ENCODE data around the gene IQUB.
"Not testable (repeated sequence)": the region's sequence is repeated elsewhere in the genome, so short reads cannot be mapped to it uniquely, and the experiment has no call there.

Gene IQUB

DNA sequence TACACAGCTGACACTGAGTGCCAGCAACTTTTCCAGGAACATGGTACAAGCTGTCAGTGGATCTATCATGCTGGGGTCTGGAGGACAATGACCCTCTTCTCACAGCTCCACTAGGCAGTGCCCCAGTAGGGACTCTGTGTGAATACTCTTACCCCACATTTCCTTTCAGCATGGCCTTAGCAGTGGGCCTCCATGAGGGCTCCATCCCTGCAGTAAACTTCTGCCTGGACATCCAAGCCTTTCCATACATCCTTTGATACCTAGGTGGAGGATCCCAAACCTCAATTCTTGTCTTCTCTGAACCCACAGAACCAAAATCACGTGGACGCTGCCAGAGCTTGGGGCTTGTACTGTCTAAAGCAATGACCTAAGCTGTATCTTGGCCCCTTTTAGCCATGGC is 116.8 kb downstream of the IQUB start:
- Histone ChIP-seq H3F3A (ENCODE audit: low read depth) (no peaks in the 10 kb centered on the region), H3K9me3 (ENCODE audit: insufficient read depth, low read depth, low read length) (peaks cover 9% of the 10 kb centered on the region; the same call in 1 of the 2 replicates), H4K20me1 (ENCODE audit: insufficient read depth, low read length, poor library complexity, severe bottlenecking) (no peaks in the 10 kb centered on the region), H3K4me1 (ENCODE audit: insufficient read depth, low read length, poor library complexity, severe bottlenecking) (no peaks in the 10 kb centered on the region), H3K4me2 (ENCODE audit: low read depth, low read length, poor library complexity, severe bottlenecking) (no peak overlapping the region), H3K9me2 (replicated peaks; ENCODE audit: low read depth, low read length) (no peaks in the 10 kb centered on the region), H3K36me3 (ENCODE audit: insufficient read depth, low read length) (no peaks in the 10 kb centered on the region), H2AFZ (ENCODE audit: low read length) (no peak overlapping the region), H3K79me2 (ENCODE audit: insufficient read depth, low read length) (no peaks in the 10 kb centered on the region), H3K27me3 (ENCODE audit: insufficient read depth, low read length, poor library complexity, severe bottlenecking) (no peaks in the 10 kb centered on the region), H3K9ac (ENCODE audit: low read depth, low read length, poor library complexity, severe bottlenecking) (no peak overlapping the region), H3K4me3 (ENCODE audit: low read length, poor library complexity, severe bottlenecking) (no peak overlapping the region)
- TF ChIP-seq EZH2phosphoT487 (IDR thresholded peaks at IDR 0.05; ENCODE audit: borderline replicate concordance): no peak
- TF ChIP-seq, protein P1, sequence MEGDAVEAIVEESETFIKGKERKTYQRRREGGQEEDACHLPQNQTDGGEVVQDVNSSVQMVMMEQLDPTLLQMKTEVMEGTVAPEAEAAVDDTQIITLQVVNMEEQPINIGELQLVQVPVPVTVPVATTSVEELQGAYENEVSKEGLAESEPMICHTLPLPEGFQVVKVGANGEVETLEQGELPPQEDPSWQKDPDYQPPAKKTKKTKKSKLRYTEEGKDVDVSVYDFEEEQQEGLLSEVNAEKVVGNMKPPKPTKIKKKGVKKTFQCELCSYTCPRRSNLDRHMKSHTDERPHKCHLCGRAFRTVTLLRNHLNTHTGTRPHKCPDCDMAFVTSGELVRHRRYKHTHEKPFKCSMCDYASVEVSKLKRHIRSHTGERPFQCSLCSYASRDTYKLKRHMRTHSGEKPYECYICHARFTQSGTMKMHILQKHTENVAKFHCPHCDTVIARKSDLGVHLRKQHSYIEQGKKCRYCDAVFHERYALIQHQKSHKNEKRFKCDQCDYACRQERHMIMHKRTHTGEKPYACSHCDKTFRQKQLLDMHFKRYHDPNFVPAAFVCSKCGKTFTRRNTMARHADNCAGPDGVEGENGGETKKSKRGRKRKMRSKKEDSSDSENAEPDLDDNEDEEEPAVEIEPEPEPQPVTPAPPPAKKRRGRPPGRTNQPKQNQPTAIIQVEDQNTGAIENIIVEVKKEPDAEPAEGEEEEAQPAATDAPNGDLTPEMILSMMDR (conservative IDR thresholded peaks at IDR 0.05; ENCODE audit: low read length): no peak

DNA sequence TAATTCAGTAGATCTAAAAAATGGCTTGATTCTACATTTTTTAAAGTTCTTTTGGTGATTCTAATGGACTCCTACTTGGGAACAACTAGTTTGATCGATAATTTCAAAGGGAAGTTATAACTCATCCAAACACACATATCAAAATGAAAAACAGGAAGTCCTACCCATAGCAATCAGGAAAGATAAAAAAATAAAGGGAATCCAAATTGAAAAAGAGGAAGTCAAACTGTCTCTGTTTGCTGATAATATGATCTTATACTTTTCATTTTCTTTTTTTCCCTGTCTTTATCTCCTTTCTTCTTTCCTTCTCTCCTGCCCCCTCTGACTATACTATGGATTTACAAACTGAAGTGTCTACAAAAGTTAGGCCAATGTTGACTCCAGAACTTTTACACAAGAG is 118.8 kb downstream of the IQUB start:
- Histone ChIP-seq H3K9me3 (ENCODE audit: insufficient read depth, low read depth, low read length) (peaks cover 9% of the 10 kb centered on the region; the same call in 1 of the 2 replicates), H3K4me1 (ENCODE audit: insufficient read depth, low read length, poor library complexity, severe bottlenecking) (no peaks in the 10 kb centered on the region), H3K4me3 (ENCODE audit: low read length, poor library complexity, severe bottlenecking) (no peak overlapping the region), H3K4me2 (ENCODE audit: low read depth, low read length, poor library complexity, severe bottlenecking) (no peak overlapping the region), H2AFZ (ENCODE audit: low read length) (no peak overlapping the region), H3K9ac (ENCODE audit: low read depth, low read length, poor library complexity, severe bottlenecking) (no peak overlapping the region), H3K27me3 (ENCODE audit: insufficient read depth, low read length, poor library complexity, severe bottlenecking) (no peaks in the 10 kb centered on the region), H3K79me2 (ENCODE audit: insufficient read depth, low read length) (no peaks in the 10 kb centered on the region), H3F3A (ENCODE audit: low read depth) (no peaks in the 10 kb centered on the region), H3K9me2 (replicated peaks; ENCODE audit: low read depth, low read length) (no peaks in the 10 kb centered on the region), H3K36me3 (ENCODE audit: insufficient read depth, low read length) (no peaks in the 10 kb centered on the region), H4K20me1 (ENCODE audit: insufficient read depth, low read length, poor library complexity, severe bottlenecking) (no peaks in the 10 kb centered on the region)
- TF ChIP-seq, protein P1 (conservative IDR thresholded peaks at IDR 0.05; ENCODE audit: low read length): no peak
- no peak for TF ChIP-seq EZH2phosphoT487 (IDR thresholded peaks at IDR 0.05; ENCODE audit: borderline replicate concordance)

DNA sequence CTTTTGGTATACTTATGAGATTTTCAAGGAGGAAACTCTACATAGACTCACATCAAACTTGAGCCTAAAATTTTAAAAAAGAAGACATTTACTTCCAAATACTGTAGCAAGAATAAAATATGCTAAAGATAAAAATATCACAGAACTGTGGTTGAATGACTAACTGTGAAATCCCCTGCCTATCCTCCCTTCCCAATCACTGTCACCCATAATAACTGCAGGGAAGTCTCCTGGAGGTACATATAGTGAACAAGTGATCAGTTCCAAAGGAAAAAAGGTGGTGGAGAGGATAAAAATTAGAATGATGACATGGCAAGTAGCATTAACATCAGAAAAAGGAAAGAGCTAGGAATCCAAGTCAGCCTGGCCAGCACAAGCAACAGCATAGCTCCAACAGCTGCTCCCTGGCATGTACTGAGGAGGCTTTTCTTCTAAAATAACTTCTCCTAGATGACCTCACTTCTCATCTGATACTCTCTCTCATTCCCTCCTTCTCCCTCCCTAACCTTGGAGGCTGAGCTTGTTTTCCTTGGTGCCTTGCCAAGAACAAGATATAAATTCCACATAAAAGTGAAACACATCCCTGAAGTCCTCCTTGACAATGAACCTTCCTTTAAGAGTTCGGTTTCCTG is 124.0 kb downstream of the IQUB start:
- no peaks in the 10 kb centered on the region for H4K20me1 ChIP-seq (ENCODE audit: insufficient read depth, low read length, poor library complexity, severe bottlenecking)
- no peaks in the 10 kb centered on the region for H3K9me3 ChIP-seq (ENCODE audit: insufficient read depth, low read depth, low read length)
- H3K36me3 ChIP-seq (ENCODE audit: insufficient read depth, low read length): no peaks in the 10 kb centered on the region
- H3K9me2 ChIP-seq (replicated peaks; ENCODE audit: low read depth, low read length): no peaks in the 10 kb centered on the region
- H3K9ac ChIP-seq (ENCODE audit: low read depth, low read length, poor library complexity, severe bottlenecking): no peak overlapping the region
- H3K4me1 ChIP-seq (ENCODE audit: insufficient read depth, low read length, poor library complexity, severe bottlenecking): no peaks in the 10 kb centered on the region
- H3F3A ChIP-seq (ENCODE audit: low read depth): no peaks in the 10 kb centered on the region
- no peak overlapping the region for H2AFZ ChIP-seq (ENCODE audit: low read length)
- H3K79me2 ChIP-seq (ENCODE audit: insufficient read depth, low read length): no peaks in the 10 kb centered on the region
- H3K27me3 ChIP-seq (ENCODE audit: insufficient read depth, low read length, poor library complexity, severe bottlenecking): no peaks in the 10 kb centered on the region
- no peak overlapping the region for H3K4me2 ChIP-seq (ENCODE audit: low read depth, low read length, poor library complexity, severe bottlenecking)
- no peak overlapping the region for H3K4me3 ChIP-seq (ENCODE audit: low read length, poor library complexity, severe bottlenecking)
- TF ChIP-seq, protein P1 (conservative IDR thresholded peaks at IDR 0.05; ENCODE audit: low read length): no peak
- no peak for TF ChIP-seq EZH2phosphoT487 (IDR thresholded peaks at IDR 0.05; ENCODE audit: borderline replicate concordance)

DNA sequence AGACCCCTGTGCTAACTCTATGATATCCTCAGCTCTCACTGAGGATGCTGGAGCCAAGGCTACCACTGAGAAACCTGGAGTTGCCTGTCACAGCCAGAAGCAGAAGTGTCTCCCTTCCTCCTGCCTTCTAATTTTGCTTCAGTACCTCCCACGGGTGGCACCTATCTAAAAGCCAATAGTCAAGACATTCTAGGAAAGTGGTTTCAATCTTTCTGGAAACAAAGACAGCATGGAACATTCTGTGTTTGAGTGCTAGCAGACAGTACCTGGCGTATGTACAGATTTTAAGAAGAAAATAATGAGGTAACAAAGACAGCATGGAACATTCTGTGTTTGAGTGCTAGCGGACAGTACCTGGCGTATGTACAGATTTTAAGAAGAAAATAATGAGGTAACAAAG is 126.4 kb downstream of the IQUB start:
- H3K4me3 ChIP-seq (ENCODE audit: low read length, poor library complexity, severe bottlenecking); H3K79me2 ChIP-seq (ENCODE audit: insufficient read depth, low read length); H3K4me2 ChIP-seq (ENCODE audit: low read depth, low read length, poor library complexity, severe bottlenecking); H3K27me3 ChIP-seq (ENCODE audit: insufficient read depth, low read length, poor library complexity, severe bottlenecking); H3K4me1 ChIP-seq (ENCODE audit: insufficient read depth, low read length, poor library complexity, severe bottlenecking); H3K9me2 ChIP-seq (replicated peaks; ENCODE audit: low read depth, low read length); H2AFZ ChIP-seq (ENCODE audit: low read length); H3F3A ChIP-seq (ENCODE audit: low read depth); H3K9ac ChIP-seq (ENCODE audit: low read depth, low read length, poor library complexity, severe bottlenecking); H3K36me3 ChIP-seq (ENCODE audit: insufficient read depth, low read length); H4K20me1 ChIP-seq (ENCODE audit: insufficient read depth, low read length, poor library complexity, severe bottlenecking); H3K9me3 ChIP-seq (ENCODE audit: insufficient read depth, low read depth, low read length): not testable (repeated sequence)
